Measurements from ENCODE around the gene TWF1.
A peak's percentile ranks its signal among the peaks of the same experiment; 100 is the strongest.

The TWF1 gene

DNA sequence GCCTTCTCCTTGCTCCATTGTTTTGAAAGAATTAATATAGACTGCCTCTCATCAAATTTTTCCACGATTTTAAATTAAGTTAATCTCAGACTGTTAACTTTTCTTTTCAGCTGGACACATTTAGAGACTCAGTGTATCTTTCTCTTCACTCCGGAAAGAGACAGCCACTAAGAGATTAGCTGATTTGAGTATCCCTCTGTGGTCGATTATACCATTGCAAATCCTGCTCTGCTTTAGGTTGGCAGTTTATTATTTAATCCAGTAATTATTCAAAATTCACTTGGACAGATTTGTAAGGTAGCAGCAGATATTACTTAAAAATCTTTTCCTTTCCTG lies 588 bp upstream of the TWF1 start (continued):
- TF ChIP-seq, protein P1, sequence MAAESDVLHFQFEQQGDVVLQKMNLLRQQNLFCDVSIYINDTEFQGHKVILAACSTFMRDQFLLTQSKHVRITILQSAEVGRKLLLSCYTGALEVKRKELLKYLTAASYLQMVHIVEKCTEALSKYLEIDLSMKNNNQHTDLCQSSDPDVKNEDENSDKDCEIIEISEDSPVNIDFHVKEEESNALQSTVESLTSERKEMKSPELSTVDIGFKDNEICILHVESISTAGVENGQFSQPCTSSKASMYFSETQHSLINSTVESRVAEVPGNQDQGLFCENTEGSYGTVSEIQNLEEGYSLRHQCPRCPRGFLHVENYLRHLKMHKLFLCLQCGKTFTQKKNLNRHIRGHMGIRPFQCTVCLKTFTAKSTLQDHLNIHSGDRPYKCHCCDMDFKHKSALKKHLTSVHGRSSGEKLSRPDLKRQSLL (tag by site-specific recombination; IDR thresholded peaks at IDR 0.05): no peak
- no peak for TF ChIP-seq ZNF155 (tag by site-specific recombination; IDR thresholded peaks at IDR 0.05)
- TF ChIP-seq ZNF521 (tag by site-specific recombination; IDR thresholded peaks at IDR 0.05): no peak
- TF ChIP-seq ZFP3 (tag by site-specific recombination; IDR thresholded peaks at IDR 0.05; ENCODE audit: low read depth): no peak
- TF ChIP-seq ZNF510 (tag by site-specific recombination; IDR thresholded peaks at IDR 0.05; ENCODE audit: insufficient replicate concordance): no peak
- TF ChIP-seq ZBTB17 (tag by site-specific recombination; IDR thresholded peaks at IDR 0.05): peak; percentile 91
- TF ChIP-seq, protein P2, sequence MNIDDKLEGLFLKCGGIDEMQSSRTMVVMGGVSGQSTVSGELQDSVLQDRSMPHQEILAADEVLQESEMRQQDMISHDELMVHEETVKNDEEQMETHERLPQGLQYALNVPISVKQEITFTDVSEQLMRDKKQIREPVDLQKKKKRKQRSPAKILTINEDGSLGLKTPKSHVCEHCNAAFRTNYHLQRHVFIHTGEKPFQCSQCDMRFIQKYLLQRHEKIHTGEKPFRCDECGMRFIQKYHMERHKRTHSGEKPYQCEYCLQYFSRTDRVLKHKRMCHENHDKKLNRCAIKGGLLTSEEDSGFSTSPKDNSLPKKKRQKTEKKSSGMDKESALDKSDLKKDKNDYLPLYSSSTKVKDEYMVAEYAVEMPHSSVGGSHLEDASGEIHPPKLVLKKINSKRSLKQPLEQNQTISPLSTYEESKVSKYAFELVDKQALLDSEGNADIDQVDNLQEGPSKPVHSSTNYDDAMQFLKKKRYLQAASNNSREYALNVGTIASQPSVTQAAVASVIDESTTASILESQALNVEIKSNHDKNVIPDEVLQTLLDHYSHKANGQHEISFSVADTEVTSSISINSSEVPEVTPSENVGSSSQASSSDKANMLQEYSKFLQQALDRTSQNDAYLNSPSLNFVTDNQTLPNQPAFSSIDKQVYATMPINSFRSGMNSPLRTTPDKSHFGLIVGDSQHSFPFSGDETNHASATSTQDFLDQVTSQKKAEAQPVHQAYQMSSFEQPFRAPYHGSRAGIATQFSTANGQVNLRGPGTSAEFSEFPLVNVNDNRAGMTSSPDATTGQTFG (tag by site-specific recombination; IDR thresholded peaks at IDR 0.05; ENCODE audit: borderline replicate concordance): no peak
- no peak for TF ChIP-seq BCL11A (tag by site-specific recombination; IDR thresholded peaks at IDR 0.05; ENCODE audit: low read depth)
- no peak for TF ChIP-seq ZNF670 (tag by site-specific recombination; IDR thresholded peaks at IDR 0.05; ENCODE audit: low read depth)
- no peak for TF ChIP-seq ZNF214 (tag by site-specific recombination; IDR thresholded peaks at IDR 0.05; ENCODE audit: borderline replicate concordance)
- TF ChIP-seq, protein P3, sequence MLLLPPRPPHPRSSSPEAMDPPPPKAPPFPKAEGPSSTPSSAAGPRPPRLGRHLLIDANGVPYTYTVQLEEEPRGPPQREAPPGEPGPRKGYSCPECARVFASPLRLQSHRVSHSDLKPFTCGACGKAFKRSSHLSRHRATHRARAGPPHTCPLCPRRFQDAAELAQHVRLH (tag by site-specific recombination; IDR thresholded peaks at IDR 0.05): no peak
- TF ChIP-seq ZNF335 (tag by site-specific recombination; conservative IDR thresholded peaks at IDR 0.05): peak; percentile 29
- TF ChIP-seq ZNF48 (tag by site-specific recombination; IDR thresholded peaks at IDR 0.05): no peak
- no peak for TF ChIP-seq ZNF473 (tag by site-specific recombination; IDR thresholded peaks at IDR 0.05)

DNA sequence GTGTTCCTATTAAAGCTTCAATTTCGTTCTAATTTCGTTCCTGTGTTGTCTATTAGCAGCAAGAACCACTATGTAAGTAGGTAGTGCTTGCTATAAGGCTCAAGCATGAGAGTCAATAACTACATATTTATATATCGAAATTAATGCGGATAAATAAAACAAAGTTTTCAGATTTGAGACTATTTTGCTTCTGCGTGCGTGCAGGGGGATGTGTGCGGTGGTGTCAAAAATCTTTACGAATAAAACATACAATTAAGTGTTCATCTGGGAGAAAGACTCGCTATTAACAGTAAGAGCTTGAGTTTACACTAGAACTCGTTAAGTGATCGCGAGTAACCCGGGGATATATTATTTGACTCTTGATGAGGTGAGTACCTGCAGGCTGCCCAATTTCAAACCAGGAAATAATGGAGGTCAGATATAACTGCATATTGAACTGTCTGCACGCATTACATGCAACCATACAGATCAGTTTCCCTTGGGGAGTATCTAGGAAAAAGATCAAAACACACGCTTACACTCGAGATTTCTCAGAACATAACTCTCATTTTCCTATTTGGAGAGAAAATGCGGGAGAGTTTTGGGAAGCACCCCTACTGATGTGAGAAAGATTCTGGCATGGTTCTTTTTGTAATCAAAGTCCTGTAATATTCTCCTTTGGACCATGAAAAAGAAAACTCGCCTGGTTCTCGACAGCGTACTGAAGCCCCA lies 813 bp downstream of the TWF1 start:
- Histone ChIP-seq H3K4me1 (ENCODE audit: control insufficient read depth, insufficient read depth, low read length) (peaks cover 4% of the 10 kb centered on the region), H3K4me3 (ENCODE audit: low read depth, low read length) (peak overlapping the region; percentile 93), H3K9me3 (ENCODE audit: control insufficient read depth, insufficient read depth, low read depth, low read length) (no peaks in the 10 kb centered on the region), H3K27ac (ENCODE audit: extremely low read depth, low read depth, low read length) (peak overlapping the region; percentile 89), H3K36me3 (ENCODE audit: control insufficient read depth in 2 of 2, insufficient read depth in 1 of 2, low read length in 2 of 2) (peaks cover 23 to 32% of the 10 kb centered on the region in 2 experiments)
- ChIA-PET CTCF (interaction anchor here (0.6 to 2.2 kb wide), 8 partner anchors 13 to 678 kb away, joined by 3 to 9 read pairs (median 4); no protein-coding TSS in a partner anchor), POLR2A (interaction anchor here (0.8 to 2.7 kb wide), 7 partner anchors 9 to 77 kb away, joined by 3 to 19 read pairs (median 5); partner anchors contain the start of gene TMEM117)
- TF ChIP-seq ZNF335 (tag by site-specific recombination; conservative IDR thresholded peaks at IDR 0.05) (peak; percentile 30), YY2 (tag by site-specific recombination; IDR thresholded peaks at IDR 0.05) (no peak), ZNF16 (tag by site-specific recombination; IDR thresholded peaks at IDR 0.05; ENCODE audit: low read depth) (no peak), ZNF202 (tag by site-specific recombination; IDR thresholded peaks at IDR 0.05; ENCODE audit: borderline replicate concordance) (no peak), MZF1 (tag by site-specific recombination; IDR thresholded peaks at IDR 0.05; ENCODE audit: borderline replicate concordance) (0 out of 2 replicates have a peak, but pooled peaks have one; percentile 10), SALL2 (tag by site-specific recombination; IDR thresholded peaks at IDR 0.05; ENCODE audit: borderline replicate concordance) (no peak), PRDM1 (tag by site-specific recombination; IDR thresholded peaks at IDR 0.05) (peak; percentile 96), ZNF660 (tag by site-specific recombination; IDR thresholded peaks at IDR 0.05) (no peak), ZNF624 (tag by site-specific recombination; IDR thresholded peaks at IDR 0.05) (no peak), ZNF521 (tag by site-specific recombination; IDR thresholded peaks at IDR 0.05) (no peak), ZNF501 (tag by site-specific recombination; IDR thresholded peaks at IDR 0.05) (0 out of 2 replicates have a peak, but pooled peaks have one; percentile 8)
- TF ChIP-seq, protein P4, sequence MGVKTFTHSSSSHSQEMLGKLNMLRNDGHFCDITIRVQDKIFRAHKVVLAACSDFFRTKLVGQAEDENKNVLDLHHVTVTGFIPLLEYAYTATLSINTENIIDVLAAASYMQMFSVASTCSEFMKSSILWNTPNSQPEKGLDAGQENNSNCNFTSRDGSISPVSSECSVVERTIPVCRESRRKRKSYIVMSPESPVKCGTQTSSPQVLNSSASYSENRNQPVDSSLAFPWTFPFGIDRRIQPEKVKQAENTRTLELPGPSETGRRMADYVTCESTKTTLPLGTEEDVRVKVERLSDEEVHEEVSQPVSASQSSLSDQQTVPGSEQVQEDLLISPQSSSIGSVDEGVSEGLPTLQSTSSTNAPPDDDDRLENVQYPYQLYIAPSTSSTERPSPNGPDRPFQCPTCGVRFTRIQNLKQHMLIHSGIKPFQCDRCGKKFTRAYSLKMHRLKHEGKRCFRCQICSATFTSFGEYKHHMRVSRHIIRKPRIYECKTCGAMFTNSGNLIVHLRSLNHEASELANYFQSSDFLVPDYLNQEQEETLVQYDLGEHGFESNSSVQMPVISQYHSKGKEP (tag by site-specific recombination; IDR thresholded peaks at IDR 0.05): peak; percentile 78
- TF ChIP-seq, protein P5, sequence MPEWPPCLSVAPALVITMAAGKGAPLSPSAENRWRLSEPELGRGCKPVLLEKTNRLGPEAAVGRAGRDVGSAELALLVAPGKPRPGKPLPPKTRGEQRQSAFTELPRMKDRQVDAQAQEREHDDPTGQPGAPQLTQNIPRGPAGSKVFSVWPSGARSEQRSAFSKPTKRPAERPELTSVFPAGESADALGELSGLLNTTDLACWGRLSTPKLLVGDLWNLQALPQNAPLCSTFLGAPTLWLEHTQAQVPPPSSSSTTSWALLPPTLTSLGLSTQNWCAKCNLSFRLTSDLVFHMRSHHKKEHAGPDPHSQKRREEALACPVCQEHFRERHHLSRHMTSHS (tag by site-specific recombination; IDR thresholded peaks at IDR 0.05): no peak
- TF ChIP-seq, protein P6, sequence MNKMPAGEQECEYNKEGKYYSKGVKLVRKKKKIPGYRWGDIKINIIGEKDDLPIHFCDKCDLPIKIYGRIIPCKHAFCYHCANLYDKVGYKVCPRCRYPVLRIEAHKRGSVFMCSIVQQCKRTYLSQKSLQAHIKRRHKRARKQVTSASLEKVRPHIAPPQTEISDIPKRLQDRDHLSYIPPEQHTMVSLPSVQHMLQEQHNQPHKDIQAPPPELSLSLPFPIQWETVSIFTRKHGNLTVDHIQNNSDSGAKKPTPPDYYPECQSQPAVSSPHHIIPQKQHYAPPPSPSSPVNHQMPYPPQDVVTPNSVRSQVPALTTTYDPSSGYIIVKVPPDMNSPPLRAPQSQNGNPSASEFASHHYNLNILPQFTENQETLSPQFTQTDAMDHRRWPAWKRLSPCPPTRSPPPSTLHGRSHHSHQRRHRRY (tag by site-specific recombination; IDR thresholded peaks at IDR 0.05): no peak
